ENCODE measurements around the gene IL23R.

DNA sequence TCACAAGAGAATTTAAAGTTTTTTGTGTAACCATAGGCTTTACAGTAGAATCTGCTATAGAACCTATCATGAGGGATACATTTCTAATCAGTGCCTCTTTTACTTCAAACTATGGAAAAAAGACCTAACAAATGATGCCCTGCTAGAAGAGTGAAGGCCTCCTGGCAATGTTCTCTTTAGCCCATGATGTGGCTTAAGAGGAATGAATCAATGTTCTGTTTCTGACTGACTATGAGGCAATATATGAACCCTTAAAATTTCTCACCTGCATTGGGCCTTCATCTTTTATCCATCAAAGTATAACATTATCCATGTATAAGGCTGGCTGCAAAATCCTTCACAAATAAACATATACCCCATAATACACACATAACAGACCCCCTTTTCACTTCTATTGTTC is 75.8 kb downstream of the IL23R start:
- TF ChIP-seq, protein P1, sequence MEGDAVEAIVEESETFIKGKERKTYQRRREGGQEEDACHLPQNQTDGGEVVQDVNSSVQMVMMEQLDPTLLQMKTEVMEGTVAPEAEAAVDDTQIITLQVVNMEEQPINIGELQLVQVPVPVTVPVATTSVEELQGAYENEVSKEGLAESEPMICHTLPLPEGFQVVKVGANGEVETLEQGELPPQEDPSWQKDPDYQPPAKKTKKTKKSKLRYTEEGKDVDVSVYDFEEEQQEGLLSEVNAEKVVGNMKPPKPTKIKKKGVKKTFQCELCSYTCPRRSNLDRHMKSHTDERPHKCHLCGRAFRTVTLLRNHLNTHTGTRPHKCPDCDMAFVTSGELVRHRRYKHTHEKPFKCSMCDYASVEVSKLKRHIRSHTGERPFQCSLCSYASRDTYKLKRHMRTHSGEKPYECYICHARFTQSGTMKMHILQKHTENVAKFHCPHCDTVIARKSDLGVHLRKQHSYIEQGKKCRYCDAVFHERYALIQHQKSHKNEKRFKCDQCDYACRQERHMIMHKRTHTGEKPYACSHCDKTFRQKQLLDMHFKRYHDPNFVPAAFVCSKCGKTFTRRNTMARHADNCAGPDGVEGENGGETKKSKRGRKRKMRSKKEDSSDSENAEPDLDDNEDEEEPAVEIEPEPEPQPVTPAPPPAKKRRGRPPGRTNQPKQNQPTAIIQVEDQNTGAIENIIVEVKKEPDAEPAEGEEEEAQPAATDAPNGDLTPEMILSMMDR (IDR thresholded peaks at IDR 0.05; ENCODE audit: insufficient read depth, low read length, poor library complexity, severe bottlenecking): no peak
- TF ChIP-seq EZH2phosphoT487 (conservative IDR thresholded peaks at IDR 0.05; ENCODE audit: low read length): no peak

Measured in SU-DHL-6 (cell line).